Ishikawa (cell line): Measurements from ENCODE around the gene DIAPH3.

Experiments
- CEBPB ChIP-seq: IDR thresholded peaks from 2 replicates; pipeline ENCODE4 v1.6.1; 2012
- EGR1 ChIP-seq: IDR thresholded peaks from 2 replicates; pipeline ENCODE4 v1.6.1; 2012
- EP300 ChIP-seq: IDR thresholded peaks from 2 replicates; pipeline ENCODE4 v1.6.1; 2012; ENCODE audit warnings: borderline replicate concordance
- FOXM1 ChIP-seq: IDR thresholded peaks from 2 replicates; pipeline ENCODE4 v1.6.1; 2012; ENCODE audit warnings: low read depth, borderline replicate concordance
- RAD21 ChIP-seq: IDR thresholded peaks from 2 replicates; pipeline ENCODE4 v1.6.1; 2012; ENCODE audit warnings: low read depth
- REST ChIP-seq: IDR thresholded peaks from 2 replicates; pipeline ENCODE4 v1.6.1; 2012; ENCODE audit warnings: low read depth, mild to moderate bottlenecking
- TAF1 ChIP-seq: IDR thresholded peaks from 2 replicates; pipeline ENCODE4 v1.6.1; 2012; ENCODE audit warnings: low read depth, mild to moderate bottlenecking
- TEAD4 ChIP-seq: IDR thresholded peaks from 2 replicates; pipeline ENCODE4 v1.6.1; 2012
- USF1 ChIP-seq: IDR thresholded peaks from 2 replicates; pipeline ENCODE4 v1.6.1; 2012
- YY1 ChIP-seq: IDR thresholded peaks from 2 replicates; pipeline ENCODE4 v1.6.1; 2012; ENCODE audit warnings: low read depth

- no peak for TF ChIP-seq TAF1
- TF ChIP-seq TEAD4, result no peak
- TF ChIP-seq CEBPB, result no peak
- no peak for TF ChIP-seq EGR1
- TF ChIP-seq YY1, result no peak
- no peak for TF ChIP-seq REST
- no peak for TF ChIP-seq EP300
- no peak for TF ChIP-seq USF1
- no peak for TF ChIP-seq FOXM1
- TF ChIP-seq RAD21, result no peak
Observed at GRCh38 chr13:59954601-59955000, 209.1 kb downstream of the DIAPH3 start.
